ENCODE data around the gene RASD2. TPM values are rescaled to one million over a fixed set of nuclear protein-coding genes. Genes with fewer than 3 reads are reported as not detected.

RASD2 gene
- total RNA-seq, 1 experiment from 2014 or later, result 2.4 TPM

DNA sequence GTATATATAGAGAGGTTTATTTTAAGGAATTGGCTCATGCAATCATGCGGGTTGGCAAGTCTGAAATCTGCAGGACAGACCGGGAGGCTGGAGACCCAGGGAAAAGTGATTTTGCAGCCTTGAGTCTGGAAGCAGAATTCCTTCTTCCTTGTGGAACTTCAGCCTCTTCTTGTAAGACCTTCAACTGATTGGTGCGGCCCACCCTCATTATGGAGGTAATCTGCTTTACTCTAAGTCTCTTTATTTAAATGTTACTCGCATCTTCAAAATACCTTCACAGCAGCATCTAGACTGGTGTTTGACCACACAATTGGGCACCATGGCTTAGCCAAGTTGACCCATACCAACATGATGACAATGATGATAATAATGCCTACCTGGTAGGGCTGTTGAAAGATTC is 58.7 kb downstream of the RASD2 start:
- Histone ChIP-seq H3K4me1 (ENCODE audit: control insufficient read depth in 1 of 2, insufficient read depth in 2 of 2, low read length in 2 of 2) (peaks cover 2 to 12% of the 10 kb centered on the region in 2 experiments; a peak in 3 of 4 replicates), H3K4me2 (ENCODE audit: low read length) (no peak overlapping the region), H3K27ac (ENCODE audit: low read depth, low read length) (no peak overlapping the region), H3K36me3 (ENCODE audit: control insufficient read depth in 1 of 2, insufficient read depth in 2 of 2, low read length in 2 of 2) (no peaks in the 10 kb centered on the region), H3K9ac (ENCODE audit: low read length) (no peak overlapping the region), H4K20me1 (ENCODE audit: insufficient read depth) (no peaks in the 10 kb centered on the region), H3K79me2 (ENCODE audit: insufficient read depth, low read length) (no peaks in the 10 kb centered on the region), H3K27me3 (ENCODE audit: insufficient read depth, low read length) (no peaks in the 10 kb centered on the region), H3K9me2 (ENCODE audit: insufficient read depth) (no peaks in the 10 kb centered on the region), H3K9me3 (ENCODE audit: control insufficient read depth in 1 of 2, insufficient read depth in 1 of 2, low read depth in 1 of 2, low read length in 2 of 2) (no peaks in the 10 kb centered on the region), H2AFZ (ENCODE audit: low read depth, low read length, poor library complexity, severe bottlenecking) (no peak overlapping the region), H3K4me3 (replicated peaks in 1 of 2; ENCODE audit: low read depth in 1 of 2, low read length in 2 of 2) (no peak overlapping the region)
- POLR2A ChIA-PET, result no interaction called here
- intact Hi-C loops (cut with micrococcal nuclease), result no loop called here
- no TSS peak for BruUV-seq (replicated peaks)
- CTCF ChIA-PET, result no interaction called here
- DNase-seq (ENCODE audit: low read depth, low spot score), result no peak
- no peak for ATAC-seq
- no peak for TF ChIP-seq ZNF274 (IDR thresholded peaks at IDR 0.05; ENCODE audit: low read depth, low read length)
- TF ChIP-seq CTCF (IDR thresholded peaks at IDR 0.05 in 2 of 3, conservative IDR thresholded peaks at IDR 0.05 in 1 of 3; ENCODE audit: borderline replicate concordance in 1 of 3, insufficient read depth in 1 of 3, low read depth in 2 of 3, low read length in 2 of 3), result no peak
- TF ChIP-seq FOSL1 (IDR thresholded peaks at IDR 0.05; ENCODE audit: low read depth), result no peak
- no peak for TF ChIP-seq RAD21 (IDR thresholded peaks at IDR 0.05; ENCODE audit: low read depth)
- no peak for TF ChIP-seq SIN3A (IDR thresholded peaks at IDR 0.05; ENCODE audit: low read depth)
- RAD21 ChIA-PET (ENCODE audit: low non-redundant PET in 1 of 2, low total read pairs in 2 of 2, uncharacterized antibody in 2 of 2, unreplicated experiment in 2 of 2), result no interaction called here

- intact Hi-C loops (cut with micrococcal nuclease), result no loop called here
- no peak overlapping the region for H2AFZ ChIP-seq (ENCODE audit: low read depth, low read length, poor library complexity, severe bottlenecking)
Observed at GRCh38 chr22:35600476-35600875, 59.8 kb downstream of the RASD2 start.

More at GRCh38 chr22:35600476-35600875, 59.8 kb downstream of the RASD2 start:
- Histone ChIP-seq H3K9ac (ENCODE audit: low read length) (no peak overlapping the region), H3K4me1 (ENCODE audit: control insufficient read depth in 1 of 2, insufficient read depth in 2 of 2, low read length in 2 of 2) (peaks cover 6 to 21% of the 10 kb centered on the region in 2 experiments; a peak in 3 of 4 replicates), H3K4me3 (replicated peaks in 1 of 2; ENCODE audit: low read depth in 1 of 2, low read length in 2 of 2) (no peak overlapping the region), H3K9me3 (ENCODE audit: control insufficient read depth in 1 of 2, insufficient read depth in 1 of 2, low read depth in 1 of 2, low read length in 2 of 2) (no peaks in the 10 kb centered on the region), H4K20me1 (ENCODE audit: insufficient read depth) (no peaks in the 10 kb centered on the region), H3K27me3 (ENCODE audit: insufficient read depth, low read length) (no peaks in the 10 kb centered on the region), H3K9me2 (ENCODE audit: insufficient read depth) (no peaks in the 10 kb centered on the region), H3K4me2 (ENCODE audit: low read length) (no peak overlapping the region), H3K27ac (ENCODE audit: low read depth, low read length) (no peak overlapping the region), H3K79me2 (ENCODE audit: insufficient read depth, low read length) (no peaks in the 10 kb centered on the region), H3K36me3 (ENCODE audit: control insufficient read depth in 1 of 2, insufficient read depth in 2 of 2, low read length in 2 of 2) (no peaks in the 10 kb centered on the region)
- TF ChIP-seq JUND (IDR thresholded peaks at IDR 0.05) (no peak), CBX3 (IDR thresholded peaks at IDR 0.05; ENCODE audit: low read depth) (no peak), CTCF (IDR thresholded peaks at IDR 0.05 in 2 of 3, conservative IDR thresholded peaks at IDR 0.05 in 1 of 3; ENCODE audit: borderline replicate concordance in 1 of 3, insufficient read depth in 1 of 3, low read depth in 2 of 3, low read length in 2 of 3) (no peak), EZH2 (IDR thresholded peaks at IDR 0.05) (no peak), FOSL1 (IDR thresholded peaks at IDR 0.05; ENCODE audit: low read depth) (no peak), ELF1 (IDR thresholded peaks at IDR 0.05; ENCODE audit: borderline replicate concordance, low read depth) (no peak), CEBPB (IDR thresholded peaks at IDR 0.05; ENCODE audit: low read depth) (no peak)
- no TSS peak for BruUV-seq (replicated peaks)
- ChIA-PET RAD21 (ENCODE audit: low non-redundant PET in 1 of 2, low total read pairs in 2 of 2, uncharacterized antibody in 2 of 2, unreplicated experiment in 2 of 2) (no interaction called here), CTCF (no interaction called here), POLR2A (no interaction called here)
- no peak for DNase-seq (ENCODE audit: low read depth, low spot score)
- no peak for ATAC-seq

Data from HCT116 (cell line).